HG02938 (cell line): ENCODE results near the gene SPEG.
A peak's percentile ranks its signal among the peaks of the same experiment; 100 is the strongest.

Experiments used
- ATAC-seq: cut with Tn5 transposase; IDR thresholded peaks from one replicate; pipeline ENCODE4 v1.9.1; 2021; ENCODE audit warnings: mild to moderate bottlenecking, moderate library complexity; ENCODE audit not compliant: unreplicated experiment

The SPEG gene

DNA sequence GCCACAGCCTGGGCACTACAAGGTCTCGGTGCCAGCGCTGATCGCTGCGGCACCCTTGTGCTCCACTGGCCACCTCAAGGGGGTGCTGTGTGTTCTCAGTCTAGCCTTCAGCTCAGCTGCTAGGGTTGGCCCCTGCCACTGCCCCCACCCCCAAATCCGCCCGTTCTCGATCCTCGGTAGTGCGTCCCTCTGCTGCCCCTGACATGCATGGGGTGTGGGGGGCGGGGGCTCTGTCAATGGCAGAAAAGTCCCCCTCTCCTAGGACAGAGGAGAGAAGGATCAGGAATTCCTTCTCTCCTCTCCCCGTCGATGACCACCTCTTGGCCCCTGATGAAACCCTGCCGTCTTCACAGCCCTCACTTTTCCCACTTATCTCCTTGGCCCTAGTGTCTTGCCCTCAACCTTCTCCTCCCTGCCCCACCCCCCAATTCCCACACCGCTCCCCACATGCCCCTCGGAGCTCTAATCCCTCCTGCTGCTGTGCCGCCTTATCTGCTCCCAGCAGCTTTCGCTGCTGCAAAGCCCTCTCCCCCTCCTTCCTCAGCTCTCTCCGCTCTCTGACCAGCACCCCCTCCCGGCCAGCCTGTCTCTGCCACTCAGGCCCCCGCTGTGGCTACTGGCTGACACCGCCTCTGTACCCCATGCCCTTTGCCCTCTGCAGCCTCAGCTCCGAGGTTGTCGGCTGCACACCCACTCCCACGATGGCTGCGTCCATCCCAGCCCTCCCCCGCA lies 75.3 kb downstream of the SPEG start:
- peak; percentile 71 for ATAC-seq

- no peak for ATAC-seq
Observed at GRCh38 chr2:219510512-219511135, 76.0 kb downstream of the SPEG start.

DNA sequence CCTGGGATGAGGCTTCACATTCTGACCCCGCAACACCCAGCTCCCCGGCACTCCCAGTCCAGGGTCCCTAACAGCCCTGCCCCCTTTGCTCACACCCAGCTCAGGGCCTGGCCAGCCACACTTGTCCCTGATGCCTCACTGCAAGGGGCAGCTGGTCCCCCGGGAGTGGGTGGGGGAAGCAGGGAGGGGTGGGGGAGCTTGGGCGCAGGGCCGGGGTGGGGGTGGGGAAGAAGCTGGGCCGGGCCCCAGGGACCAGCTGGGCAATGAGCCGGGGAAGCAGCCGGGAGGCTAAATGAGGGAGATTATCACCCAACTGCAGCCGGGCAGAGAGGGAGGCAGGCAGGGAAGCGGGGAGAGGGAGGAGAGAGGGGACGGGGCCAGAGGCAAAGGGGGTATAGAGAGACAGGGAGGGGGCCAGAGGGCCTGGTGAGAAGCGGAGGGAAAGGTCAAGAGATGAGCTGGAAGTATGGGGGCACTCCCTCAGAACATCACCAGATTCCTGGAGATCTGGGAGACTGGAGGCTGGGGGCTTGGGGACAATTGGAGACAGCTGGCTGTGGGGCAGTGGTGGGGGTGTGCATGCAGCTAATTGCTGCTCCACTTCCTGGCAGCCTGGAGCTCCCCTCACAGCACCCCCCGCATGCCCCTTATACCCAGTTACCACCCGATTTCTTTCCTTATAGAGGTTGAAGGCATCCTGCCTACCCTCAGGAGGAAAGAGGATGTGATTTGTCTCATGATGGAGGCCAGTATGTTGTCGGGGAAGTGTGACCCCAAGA lies 77.1 kb downstream of the SPEG start:
- ATAC-seq = no peak

- no peak for ATAC-seq
Observed at GRCh38 chr2:219512524-219513216, 78.0 kb downstream of the SPEG start.

- no peak for ATAC-seq
Observed at GRCh38 chr2:219513787-219514186, 79.1 kb downstream of the SPEG start.

- ATAC-seq = no peak
Observed at GRCh38 chr2:219514196-219514761, 79.6 kb downstream of the SPEG start, which contains the start of gene ASIC4. TSS of gene ASIC4 (plus strand) at chr2:219514482. CDS start at chr2:219514725, 243 bp downstream.

DNA sequence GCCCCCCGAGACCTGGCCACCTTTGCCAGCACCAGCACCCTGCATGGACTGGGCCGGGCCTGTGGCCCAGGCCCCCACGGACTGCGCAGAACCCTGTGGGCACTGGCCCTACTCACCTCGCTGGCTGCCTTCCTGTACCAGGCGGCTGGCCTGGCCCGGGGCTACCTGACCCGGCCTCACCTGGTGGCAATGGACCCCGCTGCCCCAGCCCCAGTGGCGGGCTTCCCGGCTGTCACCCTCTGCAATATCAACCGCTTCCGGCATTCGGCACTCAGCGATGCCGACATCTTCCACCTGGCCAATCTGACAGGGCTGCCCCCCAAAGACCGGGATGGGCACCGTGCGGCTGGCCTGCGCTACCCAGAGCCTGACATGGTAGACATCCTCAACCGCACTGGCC lies 80.2 kb downstream of the SPEG start:
- ATAC-seq = no peak

- no peak for ATAC-seq
Observed at GRCh38 chr2:219515874-219516629, 81.4 kb downstream of the SPEG start.

- ATAC-seq = no peak
Observed at GRCh38 chr2:219516888-219517287, 82.2 kb downstream of the SPEG start.

- ATAC-seq = no peak
Observed at GRCh38 chr2:219517954-219518778, 83.5 kb downstream of the SPEG start.

DNA sequence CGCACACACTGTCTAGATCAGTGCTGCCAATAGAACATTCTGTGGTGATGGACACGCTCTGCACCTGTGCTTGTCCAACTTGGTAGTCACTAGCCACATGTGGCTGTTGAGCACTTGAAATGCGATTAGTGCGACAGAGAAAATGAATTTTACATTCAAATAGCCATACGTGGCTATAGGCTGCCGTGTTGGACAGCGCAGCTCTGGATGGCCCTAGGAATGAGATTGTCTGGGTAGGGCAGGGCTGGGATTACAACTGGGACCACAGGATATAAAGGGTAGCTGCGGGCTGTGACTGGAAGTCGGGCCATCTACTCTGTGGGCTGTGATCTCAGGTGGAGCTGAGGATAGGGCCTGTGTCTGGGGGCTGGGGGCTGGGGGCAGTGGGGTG lies 84.9 kb downstream of the SPEG start:
- no peak for ATAC-seq

GRCh38 chr2:219520079-219520478 lies 85.4 kb downstream of the SPEG start:
- ATAC-seq = no peak

DNA sequence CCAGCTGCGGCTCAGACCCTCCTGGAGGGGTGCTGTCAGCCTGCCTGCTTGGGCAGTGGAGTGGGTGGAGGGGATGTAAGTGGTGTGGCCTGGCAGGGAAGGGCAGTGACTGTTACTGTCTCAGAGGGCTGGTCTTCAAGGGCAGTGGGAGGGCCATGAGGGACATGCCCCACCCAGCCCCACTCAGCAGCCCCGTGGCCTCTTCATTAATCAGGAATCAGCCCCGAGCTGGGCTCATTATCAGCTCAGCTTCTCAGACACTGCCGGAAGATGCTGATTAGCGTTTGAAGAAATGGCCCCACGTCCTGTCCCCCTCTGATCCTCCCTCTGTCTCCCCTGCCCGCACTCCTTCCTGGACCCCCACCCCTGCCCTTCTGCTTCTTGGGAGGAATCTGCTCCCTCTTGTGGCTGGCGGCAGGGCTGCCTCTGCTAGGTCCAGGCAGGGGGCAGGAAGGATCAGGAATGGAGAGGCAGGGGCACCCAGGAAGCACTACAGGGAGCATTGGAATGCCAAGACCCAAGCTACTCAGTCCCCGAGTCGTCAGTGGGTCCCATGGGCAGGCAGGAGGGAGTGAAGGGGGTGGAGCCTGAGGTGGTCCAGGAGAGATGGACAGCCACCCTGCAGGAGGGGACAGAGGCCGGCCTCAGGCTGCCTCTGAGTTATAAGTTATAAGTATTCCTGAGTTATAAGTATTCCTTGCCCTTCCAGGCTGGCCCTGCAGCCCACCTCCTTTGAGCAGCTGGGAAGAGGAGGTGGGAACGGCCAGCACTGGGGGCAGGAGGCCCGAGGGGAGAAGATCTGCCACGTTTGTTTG lies 86.6 kb downstream of the SPEG start:
- ATAC-seq = no peak

GRCh38 chr2:219522111-219523030 lies 87.7 kb downstream of the SPEG start:
- no peak for ATAC-seq

DNA sequence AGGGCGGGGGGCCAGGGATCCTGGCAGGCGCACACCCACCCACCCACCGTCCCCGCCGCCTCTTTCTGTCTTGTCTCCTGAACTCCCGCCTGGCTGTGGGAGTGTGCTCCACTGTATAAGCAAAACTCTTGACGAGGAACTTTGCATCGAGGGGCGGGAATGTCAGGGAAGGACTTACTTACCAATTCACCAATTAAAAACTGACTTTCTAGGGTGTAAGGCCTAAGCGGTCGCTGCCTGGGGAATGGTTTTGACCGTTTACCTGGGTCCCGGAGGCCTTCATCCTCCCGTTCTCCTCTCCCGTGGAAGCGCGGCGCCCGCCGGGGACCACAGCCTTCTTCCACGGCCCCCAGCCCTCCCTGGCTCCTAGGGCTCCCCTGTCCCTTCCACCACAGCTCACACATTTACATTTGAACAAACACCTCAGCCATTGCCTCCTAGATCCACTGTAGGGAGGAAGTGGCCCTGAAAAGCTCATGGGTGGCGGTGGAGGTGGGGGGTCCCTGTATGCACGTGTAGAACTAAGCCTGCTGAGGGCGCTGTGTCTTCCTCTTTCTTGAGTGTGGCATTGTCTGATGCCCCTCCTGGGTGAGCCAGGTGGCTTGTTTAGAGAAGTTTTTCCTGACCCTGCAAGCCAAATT lies 88.5 kb downstream of the SPEG start:
- ATAC-seq = no peak

DNA sequence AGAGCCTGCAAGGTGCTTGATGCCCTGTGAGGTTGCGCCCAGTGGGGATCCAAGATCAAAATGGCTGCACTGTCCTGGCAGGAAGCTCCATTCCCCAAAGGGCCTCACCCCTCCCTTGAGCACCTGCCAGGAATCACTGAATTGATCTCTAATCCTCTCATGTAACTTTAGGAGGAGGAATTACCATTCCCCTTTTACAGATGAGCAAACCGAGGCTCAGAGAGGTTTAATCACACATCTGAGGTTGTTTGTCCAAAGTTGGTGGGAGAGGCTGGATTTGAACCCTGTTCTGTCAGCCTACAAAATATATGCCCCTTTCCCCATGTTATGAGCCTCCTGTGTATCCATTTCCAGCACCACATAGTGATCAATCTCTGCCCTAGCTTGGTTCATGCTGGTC lies 90.2 kb downstream of the SPEG start:
- no peak for ATAC-seq
